Stimulated activated naive B cell treated with anti-CD40 and anti-IgM and Interleukin-4, amounts not matched to agents 10 μg/mL and 1 μg/mL and 100 μg/mL, for 72 hours (primary cell): ENCODE measurements around the gene CTLA4.
"Not testable (repeated sequence)": the region's sequence is repeated elsewhere in the genome, so short reads cannot be mapped to it uniquely, and the experiment has no call there.

Experiments
- ATAC-seq, 2 donors: fragments of 150-1000 bp; cut with Tn5 transposase; replicated peaks; 2 replicates each; pipeline ENCODE4 v1.10.0; 2021; ENCODE audit warnings: moderate library complexity in 1 of 2
- DNase-seq: peaks from one replicate; pipeline ENCODE4 v3.0.0; 2021
- H3K27ac Mint-ChIP-seq: one replicate; pipeline ENCODE4 v1.8.0; 2022; ENCODE audit warnings: mild to moderate bottlenecking, mixed read lengths
- H3K27me3 Mint-ChIP-seq, 2 donors: one replicate each; pipeline ENCODE4 v1.8.0; 2022; ENCODE audit warnings: mixed read lengths in 2 of 2
- H3K36me3 Mint-ChIP-seq, 2 donors: one replicate each; pipeline ENCODE4 v1.8.0; 2022; ENCODE audit warnings: mixed read lengths in 2 of 2, mild to moderate bottlenecking in 1 of 2
- H3K4me1 Mint-ChIP-seq, 2 donors: one replicate each; pipeline ENCODE4 v1.8.0; 2022; ENCODE audit warnings: mixed read lengths in 2 of 2, mild to moderate bottlenecking in 1 of 2
- H3K4me3 Mint-ChIP-seq, 2 donors: one replicate each; pipeline ENCODE4 v1.8.0; 2022; ENCODE audit warnings: mild to moderate bottlenecking in 2 of 2, mixed read lengths in 2 of 2, moderate library complexity in 1 of 2
- H3K9me3 Mint-ChIP-seq, 2 donors: one replicate each; pipeline ENCODE4 v1.8.0; 2022; ENCODE audit warnings: mixed read lengths in 2 of 2, mild to moderate bottlenecking in 1 of 2

The CTLA4 gene

DNA sequence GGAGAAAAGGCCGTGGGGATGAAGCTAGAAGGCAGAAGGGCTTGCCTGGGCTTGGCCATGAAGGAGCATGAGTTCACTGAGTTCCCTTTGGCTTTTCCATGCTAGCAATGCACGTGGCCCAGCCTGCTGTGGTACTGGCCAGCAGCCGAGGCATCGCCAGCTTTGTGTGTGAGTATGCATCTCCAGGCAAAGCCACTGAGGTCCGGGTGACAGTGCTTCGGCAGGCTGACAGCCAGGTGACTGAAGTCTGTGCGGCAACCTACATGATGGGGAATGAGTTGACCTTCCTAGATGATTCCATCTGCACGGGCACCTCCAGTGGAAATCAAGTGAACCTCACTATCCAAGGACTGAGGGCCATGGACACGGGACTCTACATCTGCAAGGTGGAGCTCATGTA, 2.9 kb downstream of the CTLA4 start:
- H3K4me1 Mint-ChIP-seq = peaks cover 20 to 39% of the 10 kb centered on the region in 2 donors
- H3K27ac Mint-ChIP-seq = peak overlapping the region; percentile 11
- peaks cover 27 to 36% of the 10 kb centered on the region in 2 donors for H3K27me3 Mint-ChIP-seq
- ATAC-seq (no peak), DNase-seq (no peak)
- no peak overlapping the region for H3K4me3 Mint-ChIP-seq
- H3K9me3 Mint-ChIP-seq = peaks cover 0 to 6% of the 10 kb centered on the region in 2 donors
- peaks cover 0 to 6% of the 10 kb centered on the region in 2 donors for H3K36me3 Mint-ChIP-seq

DNA sequence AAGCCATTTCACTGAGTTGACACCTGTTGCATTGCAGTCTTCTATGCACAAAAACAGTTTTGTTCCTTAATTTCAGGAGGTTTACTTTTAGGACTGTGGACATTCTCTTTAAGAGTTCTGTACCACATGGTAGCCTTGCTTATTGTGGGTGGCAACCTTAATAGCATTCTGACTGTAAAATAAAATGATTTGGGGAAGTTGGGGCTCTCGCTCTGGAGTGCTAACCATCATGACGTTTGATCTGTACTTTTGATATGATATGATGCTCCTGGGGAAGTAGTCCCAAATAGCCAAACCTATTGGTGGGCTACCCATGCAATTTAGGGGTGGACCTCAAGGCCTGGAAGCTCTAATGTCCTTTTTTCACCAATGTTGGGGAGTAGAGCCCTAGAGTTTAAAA, 3.4 kb downstream of the CTLA4 start:
- H3K9me3 Mint-ChIP-seq = peaks cover 0 to 8% of the 10 kb centered on the region in 2 donors
- H3K27me3 Mint-ChIP-seq = peaks cover 26 to 37% of the 10 kb centered on the region in 2 donors
- H3K27ac Mint-ChIP-seq = peak overlapping the region; percentile 84
- H3K4me1 Mint-ChIP-seq = peaks cover 20 to 39% of the 10 kb centered on the region in 2 donors
- H3K4me3 Mint-ChIP-seq = peak overlapping the region; percentile 30 to 32
- DNase-seq (peak; percentile 29), ATAC-seq (peak; percentile 67 to 74)
- peaks cover 0 to 6% of the 10 kb centered on the region in 2 donors for H3K36me3 Mint-ChIP-seq

DNA sequence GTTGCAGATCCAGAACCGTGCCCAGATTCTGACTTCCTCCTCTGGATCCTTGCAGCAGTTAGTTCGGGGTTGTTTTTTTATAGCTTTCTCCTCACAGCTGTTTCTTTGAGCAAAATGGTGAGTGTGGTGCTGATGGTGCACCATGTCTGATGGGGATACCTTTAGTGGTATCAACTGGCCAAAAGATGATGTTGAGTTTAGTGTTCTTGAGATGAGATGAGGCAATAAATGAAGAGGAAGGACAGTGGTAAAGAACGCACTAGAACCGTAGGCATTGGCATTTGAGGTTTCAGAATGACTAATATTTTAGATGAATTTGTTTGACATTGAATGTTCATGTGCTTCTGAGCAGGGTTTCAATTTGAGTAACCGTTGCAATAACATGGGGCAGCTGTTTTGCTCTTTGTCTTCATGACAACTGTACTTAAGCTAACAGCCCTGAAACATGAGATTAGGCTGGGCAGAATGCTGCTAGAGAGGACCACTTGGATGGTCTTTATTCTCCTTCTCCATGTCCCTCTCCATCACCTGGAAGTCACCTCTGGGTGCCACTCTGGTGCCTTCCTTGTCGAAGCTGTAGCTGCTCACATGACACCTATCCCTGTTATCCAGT, 3.9 kb downstream of the CTLA4 start:
- peaks cover 0 to 6% of the 10 kb centered on the region in 2 donors for H3K36me3 Mint-ChIP-seq
- H3K4me1 Mint-ChIP-seq = peaks cover 20 to 39% of the 10 kb centered on the region in 2 donors
- peak; percentile 88 to 92 for ATAC-seq
- H3K9me3 Mint-ChIP-seq = peaks cover 0 to 8% of the 10 kb centered on the region in 2 donors
- peak overlapping the region; percentile 84 for H3K27ac Mint-ChIP-seq
- peaks cover 23 to 37% of the 10 kb centered on the region in 2 donors for H3K27me3 Mint-ChIP-seq
- peak overlapping the region; percentile 30 to 32 for H3K4me3 Mint-ChIP-seq
- peak; percentile 63 for DNase-seq

DNA sequence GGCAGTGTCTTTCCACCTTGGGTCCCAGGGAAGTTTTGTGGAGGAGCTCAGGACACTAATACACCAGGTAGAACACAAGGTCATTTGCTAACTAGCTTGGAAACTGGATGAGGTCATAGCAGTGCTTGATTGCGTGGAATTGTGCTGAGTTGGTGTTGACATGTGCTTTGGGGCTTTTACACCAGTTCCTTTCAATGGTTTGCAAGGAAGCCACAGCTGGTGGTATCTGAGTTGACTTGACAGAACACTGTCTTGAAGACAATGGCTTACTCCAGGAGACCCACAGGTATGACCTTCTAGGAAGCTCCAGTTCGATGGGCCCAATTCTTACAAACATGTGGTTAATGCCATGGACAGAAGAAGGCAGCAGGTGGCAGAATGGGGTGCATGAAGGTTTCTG, 5.9 kb downstream of the CTLA4 start:
- H3K4me3 Mint-ChIP-seq = no peak overlapping the region
- peaks cover 0 to 6% of the 10 kb centered on the region in 2 donors for H3K36me3 Mint-ChIP-seq
- ATAC-seq (no peak), DNase-seq (no peak)
- peaks cover 17 to 39% of the 10 kb centered on the region in 2 donors for H3K4me1 Mint-ChIP-seq
- H3K27ac Mint-ChIP-seq = no peak overlapping the region
- H3K9me3 Mint-ChIP-seq = peaks cover 0 to 8% of the 10 kb centered on the region in 2 donors
- peaks cover 24 to 38% of the 10 kb centered on the region in 2 donors for H3K27me3 Mint-ChIP-seq

DNA sequence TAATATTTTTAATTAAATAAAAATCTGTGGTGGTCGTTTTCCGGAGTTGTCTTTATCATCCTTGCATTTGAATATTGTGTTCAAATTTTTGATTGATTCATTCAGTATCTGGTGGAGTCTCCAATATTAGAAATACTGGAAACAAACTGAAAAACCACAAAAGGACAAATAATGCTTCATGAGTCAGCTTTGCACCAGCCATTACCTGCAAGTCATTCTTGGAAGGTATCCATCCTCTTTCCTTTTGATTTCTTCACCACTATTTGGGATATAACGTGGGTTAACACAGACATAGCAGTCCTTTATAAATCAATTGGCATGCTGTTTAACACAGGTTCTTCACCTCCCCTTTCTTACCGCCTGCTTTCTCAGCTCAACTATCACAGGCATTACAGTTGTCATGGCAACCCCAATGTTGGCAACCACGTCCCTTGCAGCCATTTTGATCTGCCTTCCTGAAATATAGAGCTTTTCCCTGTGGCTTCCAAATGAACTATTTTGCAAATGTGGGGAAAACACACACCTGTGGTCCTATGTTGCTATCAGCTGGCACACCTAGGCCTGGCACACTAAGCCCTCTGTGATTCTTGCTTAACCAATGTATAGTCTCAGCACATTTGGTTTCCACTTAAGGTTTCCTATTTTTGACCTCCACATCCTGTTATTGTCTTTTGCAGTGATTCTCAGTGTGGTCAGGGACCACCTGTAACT, 6.5 kb downstream of the CTLA4 start:
- DNase-seq = no peak
- no peak overlapping the region for H3K4me3 Mint-ChIP-seq
- H3K36me3 Mint-ChIP-seq = peaks cover 0 to 6% of the 10 kb centered on the region in 2 donors
- peaks cover 0 to 8% of the 10 kb centered on the region in 2 donors for H3K9me3 Mint-ChIP-seq
- ATAC-seq = no peak
- peaks cover 23 to 36% of the 10 kb centered on the region in 2 donors for H3K27me3 Mint-ChIP-seq
- peaks cover 17 to 39% of the 10 kb centered on the region in 2 donors for H3K4me1 Mint-ChIP-seq
- no peak overlapping the region for H3K27ac Mint-ChIP-seq

DNA sequence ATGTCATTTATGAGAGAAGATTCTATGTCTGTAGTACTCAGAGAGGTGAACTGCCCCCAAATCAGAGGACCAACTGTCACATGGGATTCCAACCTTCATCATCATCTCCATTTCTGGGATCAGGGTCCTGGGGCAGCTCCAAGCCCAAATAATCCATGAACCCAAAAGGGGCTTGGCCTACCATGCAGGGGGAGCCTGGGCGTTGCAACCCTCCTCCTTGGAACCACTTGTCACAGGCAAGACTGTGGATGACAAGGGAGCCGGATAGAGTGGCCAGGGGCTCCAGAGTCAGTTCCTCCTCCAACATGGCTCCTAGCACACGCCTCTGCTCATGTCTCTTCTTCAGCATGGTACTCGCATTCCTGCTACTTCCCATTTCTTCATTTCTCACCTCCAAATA, 7.9 kb downstream of the CTLA4 start:
- Mint-ChIP-seq H3K27ac (no peak overlapping the region), H3K4me1 (peaks cover 9 to 27% of the 10 kb centered on the region in 2 donors), H3K9me3 (peaks cover 0 to 8% of the 10 kb centered on the region in 2 donors), H3K27me3 (peaks cover 14 to 28% of the 10 kb centered on the region in 2 donors), H3K4me3 (no peak overlapping the region), H3K36me3 (no peaks in the 10 kb centered on the region)
- no peak for ATAC-seq
- no peak for DNase-seq

DNA sequence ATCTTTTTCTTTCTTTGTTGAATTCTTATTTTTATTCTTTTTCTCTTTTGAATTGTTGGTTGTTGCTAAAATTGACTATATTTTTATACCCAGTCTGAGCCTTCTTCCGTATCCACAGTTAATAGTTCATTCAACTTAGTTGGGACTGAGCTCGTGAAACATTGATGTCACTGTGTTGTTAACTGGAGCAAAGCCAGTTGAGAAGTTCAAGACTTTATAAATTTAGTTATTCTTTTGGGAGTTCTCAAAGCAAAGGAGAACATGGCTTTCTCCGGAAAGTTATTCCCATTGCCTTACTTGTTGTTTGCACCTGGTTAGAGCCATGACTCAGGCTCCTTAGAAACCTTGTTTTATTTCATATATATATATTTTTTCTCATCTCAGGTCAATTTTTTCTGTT, 8.8 kb downstream of the CTLA4 start:
- H3K9me3 Mint-ChIP-seq = peaks cover 0 to 5% of the 10 kb centered on the region in 2 donors
- H3K36me3 Mint-ChIP-seq = no peaks in the 10 kb centered on the region
- peaks cover 14 to 28% of the 10 kb centered on the region in 2 donors for H3K27me3 Mint-ChIP-seq
- no peak for ATAC-seq
- DNase-seq = no peak
- no peak overlapping the region for H3K27ac Mint-ChIP-seq
- H3K4me1 Mint-ChIP-seq = peaks cover 6 to 18% of the 10 kb centered on the region in 2 donors
- H3K4me3 Mint-ChIP-seq = no peak overlapping the region

DNA sequence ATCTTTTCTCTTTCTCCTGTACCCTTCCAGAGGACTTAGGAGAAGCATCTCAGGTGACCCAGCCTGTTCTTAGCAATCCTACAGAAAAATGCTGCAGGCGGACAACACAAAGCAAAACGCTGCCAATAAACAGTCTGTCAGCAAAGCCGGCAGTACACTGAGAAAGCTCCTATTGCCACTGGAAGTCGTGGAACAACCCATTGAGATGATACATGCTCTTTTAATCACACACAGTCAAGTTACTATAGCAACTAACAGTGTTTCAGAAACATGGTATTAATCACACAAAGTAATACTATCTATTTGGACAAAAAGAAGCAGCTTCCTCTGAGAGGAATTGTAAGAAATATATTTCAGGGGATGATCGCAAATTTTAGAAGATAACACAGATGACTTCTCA, 10.5 kb downstream of the CTLA4 start:
- Mint-ChIP-seq H3K4me3 (no peak overlapping the region), H3K27me3 (peaks cover 14 to 34% of the 10 kb centered on the region in 2 donors), H3K36me3 (no peaks in the 10 kb centered on the region), H3K4me1 (peaks cover 2 to 8% of the 10 kb centered on the region in 2 donors), H3K27ac (no peak overlapping the region), H3K9me3 (peaks cover 0 to 4% of the 10 kb centered on the region in 2 donors)
- DNase-seq (no peak), ATAC-seq (no peak)

DNA sequence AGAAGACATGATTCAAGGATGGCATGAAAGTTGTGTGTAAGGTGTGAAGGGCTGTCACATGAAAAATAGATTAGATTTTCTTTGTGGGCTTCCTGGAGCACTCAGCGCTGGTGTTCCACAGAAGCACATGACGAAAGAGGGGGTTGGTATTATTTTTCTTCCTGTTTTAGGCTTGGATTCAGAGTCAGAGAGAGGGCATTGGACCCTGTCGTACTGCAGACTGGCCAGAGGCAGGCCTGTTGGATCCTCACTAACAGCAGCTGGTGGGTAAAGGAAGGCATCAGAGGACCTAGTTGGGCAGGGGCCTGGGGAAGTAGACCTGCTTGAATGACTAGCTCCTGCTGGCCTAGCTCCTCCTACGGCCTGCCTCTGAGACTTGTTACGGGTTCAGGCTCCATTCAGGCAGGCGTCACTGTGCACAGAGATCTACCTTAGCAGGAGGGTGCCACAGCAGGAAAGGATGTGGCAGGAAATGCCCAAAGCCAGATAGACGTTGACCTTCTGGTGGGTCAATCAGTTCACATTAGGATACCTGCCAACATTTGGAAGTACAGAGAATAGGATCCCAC, 13.1 kb downstream of the CTLA4 start:
- Mint-ChIP-seq H3K27ac (no peak overlapping the region), H3K27me3 (peaks cover 19 to 33% of the 10 kb centered on the region in 2 donors), H3K9me3 (peaks cover 0 to 2% of the 10 kb centered on the region in 2 donors), H3K4me3 (no peak overlapping the region), H3K4me1 (no peaks in the 10 kb centered on the region), H3K36me3 (no peaks in the 10 kb centered on the region)
- DNase-seq (no peak), ATAC-seq (no peak)

DNA sequence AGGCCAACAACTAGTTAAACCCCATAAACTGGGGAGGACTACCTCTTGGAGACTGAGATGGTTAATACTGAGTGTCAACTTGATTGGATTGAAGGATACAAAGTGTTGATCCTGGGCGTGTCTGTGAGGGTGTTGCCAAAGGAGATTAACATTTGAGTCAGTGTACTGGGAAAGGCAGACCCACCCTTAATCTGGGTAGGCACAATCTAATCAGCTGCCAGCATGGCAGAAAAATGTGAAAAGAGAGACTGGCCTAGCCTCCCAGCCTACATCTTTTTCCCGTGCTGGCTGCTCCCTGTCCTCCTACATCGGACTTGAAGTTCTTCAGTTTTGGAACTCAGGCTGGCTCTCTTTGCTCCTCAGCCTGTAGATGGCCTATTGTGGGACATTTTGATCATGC, 13.6 kb downstream of the CTLA4 start:
- not testable (repeated sequence) for H3K4me1 Mint-ChIP-seq, ATAC-seq

DNA sequence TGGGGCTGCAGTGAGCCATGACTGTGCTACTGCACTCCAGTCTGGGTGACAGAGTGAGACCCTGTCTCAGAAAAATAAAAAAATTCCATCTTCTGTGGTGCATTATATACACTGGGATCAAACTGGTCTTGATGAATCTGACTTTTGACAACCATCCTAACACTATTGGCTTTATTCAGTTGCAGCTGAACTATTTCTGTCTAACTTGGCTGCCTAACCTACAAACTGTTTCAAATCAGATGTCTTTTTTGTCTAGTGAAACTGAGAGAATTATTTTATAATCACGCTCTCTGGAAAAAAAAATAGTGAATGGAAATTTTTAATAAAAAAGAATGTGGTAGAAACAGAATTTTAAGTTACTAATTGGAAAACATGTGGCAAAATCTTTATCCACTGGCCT, 15.0 kb downstream of the CTLA4 start:
- Mint-ChIP-seq H3K27ac (no peak overlapping the region), H3K27me3 (peaks cover 15 to 31% of the 10 kb centered on the region in 2 donors), H3K4me1 (no peaks in the 10 kb centered on the region), H3K4me3 (no peak overlapping the region), H3K36me3 (no peaks in the 10 kb centered on the region), H3K9me3 (no peaks in the 10 kb centered on the region)
- DNase-seq = no peak
- ATAC-seq = no peak

More for the DNA sequence above, 13.6 kb downstream of the CTLA4 start:
- not testable (repeated sequence) for H3K4me3 Mint-ChIP-seq, DNase-seq, H3K27ac Mint-ChIP-seq, H3K36me3 Mint-ChIP-seq, H3K9me3 Mint-ChIP-seq
- peaks cover 16 to 33% of the 10 kb centered on the region in 2 donors for H3K27me3 Mint-ChIP-seq

DNA sequence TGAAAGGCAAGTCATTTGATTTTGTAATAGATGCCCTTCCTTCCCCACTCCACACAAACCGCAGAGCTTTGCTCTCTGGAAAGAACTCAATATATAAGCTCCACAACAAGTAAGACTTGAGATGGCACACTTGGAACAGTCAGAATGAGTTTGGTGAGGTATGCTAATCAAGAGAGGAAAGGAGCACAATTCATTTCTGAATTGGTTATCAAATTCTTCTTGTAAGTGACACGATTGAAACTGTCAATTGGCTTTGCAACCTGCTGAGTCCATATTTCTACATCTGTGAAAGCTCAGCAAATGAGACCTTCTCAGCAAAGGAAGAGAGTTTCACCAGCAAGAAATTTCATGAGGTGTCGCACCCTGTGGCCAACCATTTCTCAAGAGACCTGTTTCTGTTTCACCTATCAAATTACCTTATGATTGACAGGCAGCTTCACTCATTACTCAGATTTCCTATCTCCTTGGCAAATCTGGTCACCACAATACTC, 19.1 kb downstream of the CTLA4 start:
- Mint-ChIP-seq H3K9me3 (no peaks in the 10 kb centered on the region), H3K4me1 (peaks cover 5 to 9% of the 10 kb centered on the region in 2 donors), H3K36me3 (no peaks in the 10 kb centered on the region), H3K27ac (no peak overlapping the region), H3K27me3 (peaks cover 26 to 34% of the 10 kb centered on the region in 2 donors), H3K4me3 (no peak overlapping the region)
- DNase-seq (no peak), ATAC-seq (no peak)

DNA sequence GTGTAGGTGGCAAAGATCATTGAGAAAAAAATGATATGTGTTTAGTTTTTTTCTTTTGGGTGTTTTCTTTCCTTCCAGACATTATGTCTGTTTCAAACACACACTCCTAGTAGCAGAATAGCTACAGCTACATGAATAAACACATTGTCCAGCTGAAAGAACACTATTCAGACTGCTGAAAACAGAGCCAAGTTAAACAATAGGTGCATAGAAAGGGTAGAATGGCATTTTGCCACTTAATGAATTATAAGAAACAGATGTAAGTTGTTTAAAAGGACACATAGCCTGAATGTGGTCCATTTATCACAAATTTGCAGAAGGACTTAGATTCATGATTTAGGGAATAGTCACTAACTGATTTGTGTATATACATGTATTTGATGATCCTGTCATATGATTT, 20.1 kb downstream of the CTLA4 start:
- peaks cover 2 to 5% of the 10 kb centered on the region in 2 donors for H3K36me3 Mint-ChIP-seq
- peaks cover 1 to 4% of the 10 kb centered on the region in 2 donors for H3K9me3 Mint-ChIP-seq
- ATAC-seq (no peak), DNase-seq (no peak)
- peaks cover 10 to 16% of the 10 kb centered on the region in 2 donors for H3K4me1 Mint-ChIP-seq
- peaks cover 33 to 36% of the 10 kb centered on the region in 2 donors for H3K27me3 Mint-ChIP-seq
- no peak overlapping the region for H3K4me3 Mint-ChIP-seq
- no peak overlapping the region for H3K27ac Mint-ChIP-seq

DNA sequence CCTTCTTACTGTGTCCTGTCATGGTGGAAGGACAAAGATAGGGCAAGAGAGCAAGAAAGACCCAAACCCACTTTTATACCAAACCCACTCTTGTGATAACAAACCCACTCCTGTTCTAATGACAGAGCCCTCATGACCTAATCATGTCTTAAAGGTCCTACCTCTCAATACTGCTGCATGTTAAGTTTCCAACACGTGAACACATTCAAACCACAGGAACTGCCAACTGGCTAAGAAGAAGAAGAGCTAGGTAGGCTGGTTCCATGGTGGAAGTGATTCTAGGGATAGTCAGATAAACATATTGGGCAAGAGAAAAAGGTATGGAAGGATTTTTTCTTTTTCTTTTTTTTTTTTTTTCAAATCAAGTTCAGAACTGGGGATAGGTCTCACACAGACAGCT, 22.0 kb downstream of the CTLA4 start:
- H3K4me1 Mint-ChIP-seq = peaks cover 15 to 23% of the 10 kb centered on the region in 2 donors

More for the DNA sequence above, 22.0 kb downstream of the CTLA4 start:
- Mint-ChIP-seq H3K27ac (no peak overlapping the region), H3K9me3 (peaks cover 1 to 4% of the 10 kb centered on the region in 2 donors), H3K4me3 (no peak overlapping the region), H3K27me3 (peaks cover 35 to 39% of the 10 kb centered on the region in 2 donors), H3K36me3 (peaks cover 2 to 5% of the 10 kb centered on the region in 2 donors)
- DNase-seq = no peak
- ATAC-seq = no peak
